H1 (cell line): ENCODE results near the gene PRSS53.

ENCODE experiments used
- BCL11A ChIP-seq, 2 experiments: IDR thresholded peaks; one replicate each; pipeline ENCODE4 v1.6.1; 2011; ENCODE audit warnings: low read depth in 2 of 2, low read length in 2 of 2, mild to moderate bottlenecking in 2 of 2
- CTCF ChIP-seq, 3 experiments: IDR thresholded peaks; 1 replicate in 2 of 3; 2 replicates in 1 of 3; pipeline versions ENCODE4 v1.5.1 to v1.6.1; 2011; ENCODE audit warnings: low read length in 3 of 3, mild to moderate bottlenecking in 3 of 3, inconsistent platforms in 2 of 3, low read depth in 1 of 3, moderate library complexity in 1 of 3; ENCODE audit not compliant: insufficient read depth in 1 of 3; ENCODE audit errors: control extremely low read depth in 1 of 3
- EP300 ChIP-seq, 2 experiments: IDR thresholded peaks; 1 replicate in 1 of 2; 2 replicates in 1 of 2; pipeline ENCODE4 v1.6.1; 2011 to 2012; ENCODE audit warnings: low read depth in 2 of 2, low read length in 2 of 2, mild to moderate bottlenecking in 2 of 2, borderline replicate concordance in 1 of 2, inconsistent platforms in 1 of 2, moderate library complexity in 1 of 2
- KDM1A ChIP-seq: fragments of 200-600, 300-600 bp; sonication (generic); IDR thresholded peaks from 2 replicates; pipeline ENCODE4 v1.7.1; 2016; ENCODE audit warnings: mild to moderate bottlenecking, low read length, borderline replicate concordance
- PHF8 ChIP-seq: fragments of 200-600 bp; sonication (generic); conservative IDR thresholded peaks from 2 replicates; pipeline ENCODE4 v1.7.1; 2012; ENCODE audit warnings: low read depth, mild to moderate bottlenecking, inconsistent platforms, low read length, moderate library complexity
- POLR2A ChIP-seq, 2 experiments: IDR thresholded peaks; 1 replicate in 1 of 2; 2 replicates in 1 of 2; pipeline ENCODE4 v1.6.1; 2011; ENCODE audit warnings: low read depth in 2 of 2, low read length in 2 of 2, mild to moderate bottlenecking in 2 of 2; ENCODE audit errors: control extremely low read depth in 1 of 2
- SP2 ChIP-seq: IDR thresholded peaks from 2 replicates; pipeline ENCODE4 v1.6.1; 2012; ENCODE audit warnings: mild to moderate bottlenecking, low read length, inconsistent platforms

GRCh38 chr16:31083556-31083955 lies 5.2 kb downstream of the PRSS53 start:
- TF ChIP-seq CTCF (IDR thresholded peaks at IDR 0.05; ENCODE audit: control extremely low read depth in 1 of 3, insufficient read depth in 1 of 3, low read depth in 1 of 3, low read length in 3 of 3) (no peak), PHF8 (no peak), KDM1A (no peak), POLR2A (IDR thresholded peaks at IDR 0.05; ENCODE audit: control extremely low read depth in 1 of 2, low read depth in 2 of 2, low read length in 2 of 2) (no peak), BCL11A (IDR thresholded peaks at IDR 0.05; ENCODE audit: low read depth in 2 of 2, low read length in 2 of 2) (no peak), EP300 (IDR thresholded peaks at IDR 0.05; ENCODE audit: borderline replicate concordance in 1 of 2, low read depth in 2 of 2, low read length in 2 of 2) (no peak), SP2 (no peak)
